Neuronal stem cell (in vitro differentiated cells): Measurements from ENCODE around the gene XPOT.

Experiments used
- DNase-seq: peaks from one replicate; pipeline ENCODE4 v3.0.0-alpha.2; 2013; ENCODE audit warnings: low spot score
- H2AFZ ChIP-seq: one replicate; pipeline ENCODE4 v1.6.1; 2013; ENCODE audit warnings: mild to moderate bottlenecking, low read length, inconsistent platforms
- H2AK5ac ChIP-seq: 2 replicates; pipeline ENCODE4 v1.6.1; 2013; ENCODE audit warnings: low read depth, mild to moderate bottlenecking, inconsistent platforms, low read length, moderate library complexity, mixed read lengths
- H2BK120ac ChIP-seq: 2 replicates; pipeline ENCODE4 v1.6.1; 2013; ENCODE audit warnings: low read depth, mild to moderate bottlenecking, inconsistent platforms, low read length, moderate library complexity, mixed read lengths
- H2BK12ac ChIP-seq: one replicate; pipeline ENCODE4 v1.6.1; 2013; ENCODE audit warnings: low read length, inconsistent platforms
- H2BK15ac ChIP-seq: 2 replicates; pipeline ENCODE4 v1.6.1; 2013; ENCODE audit warnings: mild to moderate bottlenecking, low read length, inconsistent platforms, mixed read lengths
- H2BK5ac ChIP-seq: one replicate; pipeline ENCODE4 v1.6.1; 2013; ENCODE audit warnings: inconsistent platforms, mild to moderate bottlenecking, low read length, moderate library complexity
- H3K14ac ChIP-seq: one replicate; pipeline ENCODE4 v1.6.1; 2013; ENCODE audit warnings: low read length, inconsistent platforms
- H3K18ac ChIP-seq: 2 replicates; pipeline ENCODE4 v1.6.1; 2013; ENCODE audit warnings: low read length, inconsistent platforms
- H3K23ac ChIP-seq: 2 replicates; pipeline ENCODE4 v1.6.1; 2013; ENCODE audit warnings: low read depth, mild to moderate bottlenecking, mixed read lengths, low read length, inconsistent platforms; ENCODE audit not compliant: poor library complexity
- H3K27ac ChIP-seq: replicated peaks from 3 replicates; pipeline ENCODE4 v1.5.1; 2013; ENCODE audit warnings: low read length, inconsistent platforms
- H3K27me3 ChIP-seq, 3 experiments: 2 replicates each; pipeline ENCODE4 v1.6.1; 2013; ENCODE audit warnings: low read length in 3 of 3, mild to moderate bottlenecking in 2 of 3, inconsistent platforms in 1 of 3, low read depth in 1 of 3, mixed read lengths in 1 of 3, moderate library complexity in 1 of 3; ENCODE audit not compliant: control insufficient read depth in 3 of 3, insufficient read depth in 3 of 3
- H3K36me3 ChIP-seq, 2 donors: replicated peaks in 1 of 2; 2 replicates each; pipeline ENCODE4 v1.6.1; 2013; ENCODE audit warnings: low read length in 2 of 2; ENCODE audit not compliant: control insufficient read depth in 2 of 2, insufficient read depth in 2 of 2
- H3K4ac ChIP-seq: 2 replicates; pipeline ENCODE4 v1.6.1; 2013; ENCODE audit warnings: inconsistent platforms, mild to moderate bottlenecking, low read length, moderate library complexity
- H3K4me1 ChIP-seq, 2 donors: 1 replicate in 1 of 2; 2 replicates in 1 of 2; pipeline ENCODE4 v1.6.1; 2013; ENCODE audit warnings: low read length in 2 of 2, low read depth in 1 of 2; ENCODE audit not compliant: control insufficient read depth in 2 of 2, insufficient read depth in 1 of 2
- H3K4me2 ChIP-seq: one replicate; pipeline ENCODE4 v1.6.1; 2013; ENCODE audit warnings: mild to moderate bottlenecking, low read length, inconsistent platforms; ENCODE audit not compliant: insufficient read depth, poor library complexity, severe bottlenecking
- H3K4me3 ChIP-seq, 2 donors: 2 replicates each; pipeline ENCODE4 v1.5.1; 2013; ENCODE audit warnings: low read length in 2 of 2, mild to moderate bottlenecking in 2 of 2, inconsistent platforms in 1 of 2, moderate library complexity in 1 of 2
- H3K79me1 ChIP-seq: one replicate; pipeline ENCODE4 v1.6.1; 2013; ENCODE audit warnings: low read depth, mild to moderate bottlenecking, inconsistent platforms, low read length, moderate library complexity
- H3K9ac ChIP-seq: one replicate; pipeline ENCODE4 v1.6.1; 2013; ENCODE audit warnings: mild to moderate bottlenecking, low read depth, low read length, inconsistent platforms; ENCODE audit not compliant: poor library complexity
- H3K9me3 ChIP-seq, 2 donors: replicated peaks in 1 of 2; 2 replicates each; pipeline versions ENCODE3 to v1.6.1; 2013; ENCODE audit warnings: low read length in 2 of 2, mild to moderate bottlenecking in 2 of 2, inconsistent platforms in 1 of 2, low read depth in 1 of 2, mixed read lengths in 1 of 2, moderate library complexity in 1 of 2; ENCODE audit not compliant: control insufficient read depth in 2 of 2, insufficient read depth in 1 of 2
- H4K8ac ChIP-seq: one replicate; pipeline ENCODE4 v1.6.1; 2013; ENCODE audit warnings: low read depth, mild to moderate bottlenecking, inconsistent platforms, low read length, moderate library complexity
- H4K91ac ChIP-seq: one replicate; pipeline ENCODE4 v1.6.1; 2013; ENCODE audit warnings: low read length, low read depth, mild to moderate bottlenecking, inconsistent platforms; ENCODE audit not compliant: poor library complexity
- WGBS, 2 donors: extraction: QIAGEN DNeasy Blood & Tissue Kit; methylation state at CpG; one replicate each; pipeline ENCODE4 v1.1.7; 2013; ENCODE audit warnings: missing lambda C conversion rate in 2 of 2, mixed read lengths in 1 of 2; ENCODE audit not compliant: insufficient read length in 2 of 2, insufficient replicate concordance in 1 of 2; ENCODE audit errors: extremely low coverage in 2 of 2; 5-methylcytosine and 5-hydroxymethylcytosine counted together

XPOT gene

GRCh38 chr12:64451687-64452558 lies 47.7 kb downstream of the XPOT start, which contains the start of gene TBK1:
TBK1 (plus strand) TSS chr12:64452120; CDS start chr12:64455871, 3,751 bp downstream.
- peak within 1 kb of the TSS; percentile 89 for H3K4me2 ChIP-seq
- H3K9ac ChIP-seq = peak within 1 kb of the TSS; percentile 97
- peak within 1 kb of the TSS; percentile 96 for H2BK120ac ChIP-seq
- H3K14ac ChIP-seq = peak within 1 kb of the TSS; percentile 75
- peak within 1 kb of the TSS; percentile 95 for H2BK5ac ChIP-seq
- peak within 1 kb of the TSS; percentile 81 for H2BK15ac ChIP-seq
- peak within 1 kb of the TSS; percentile 98 for H3K4ac ChIP-seq
- peak within 1 kb of the TSS; percentile 98 for H3K18ac ChIP-seq
- H3K4me1 ChIP-seq = peaks cover 2 to 3% of the 10 kb centered on the region in 2 donors
- H4K8ac ChIP-seq = peak within 1 kb of the TSS; percentile 92
- H2BK12ac ChIP-seq = peak within 1 kb of the TSS; percentile 58
- H2AK5ac ChIP-seq = peak within 1 kb of the TSS; percentile 81
- no peaks in the 10 kb centered on the region for H3K27me3 ChIP-seq
- H4K91ac ChIP-seq = peak within 1 kb of the TSS; percentile 85
- peak within 1 kb of the TSS; percentile 95 for H3K23ac ChIP-seq
- no peaks in the 10 kb centered on the region for H3K9me3 ChIP-seq
- H3K79me1 ChIP-seq = peaks cover 2% of the 10 kb centered on the region
- DNase-seq = peak; percentile 89
- peak within 1 kb of the TSS; percentile 83 to 93 for H3K4me3 ChIP-seq
- peaks cover 2 to 40% of the 10 kb centered on the region in 2 donors for H3K36me3 ChIP-seq
- H2AFZ ChIP-seq = peak within 1 kb of the TSS; percentile 96
- peak within 1 kb of the TSS; percentile 99 for H3K27ac ChIP-seq
- no CpG with 5 or more reads among the region's 94 CpGs for WGBS, 2 donors

- Histone ChIP-seq H3K23ac (peak overlapping the region; percentile 95), H2BK120ac (no peak overlapping the region), H3K36me3 (peaks cover 0 to 40% of the 10 kb centered on the region in 2 donors), H3K14ac (peak overlapping the region; percentile 75), H2BK15ac (peak overlapping the region; percentile 81), H2AK5ac (no peak overlapping the region), H2BK5ac (peak overlapping the region; percentile 95), H3K9me3 (no peaks in the 10 kb centered on the region), H2AFZ (peak overlapping the region; percentile 96), H3K4me1 (peaks cover 2 to 3% of the 10 kb centered on the region in 2 donors), H3K9ac (peak overlapping the region; percentile 97), H3K18ac (peak overlapping the region; percentile 94), H3K27me3 (no peaks in the 10 kb centered on the region), H3K27ac (peak overlapping the region; percentile 99), H4K91ac (no peak overlapping the region), H3K4me2 (peak overlapping the region; percentile 42), H4K8ac (no peak overlapping the region), H2BK12ac (no peak overlapping the region), H3K79me1 (peaks cover 2% of the 10 kb centered on the region), H3K4ac (no peak overlapping the region), H3K4me3 (peak overlapping the region; percentile 83 to 93)
- no CpG with 5 or more reads among the region's 16 CpGs for WGBS, 2 donors
- DNase-seq = no peak
These were observed 48.6 kb downstream of the XPOT start for GRCh38 chr12:64452559-64453329.

GRCh38 chr12:64455506-64455905 lies 51.3 kb downstream of the XPOT start:
- peaks cover 0 to 40% of the 10 kb centered on the region in 2 donors for H3K36me3 ChIP-seq
- no peak overlapping the region for H2BK5ac ChIP-seq
- H3K4me3 ChIP-seq = no peak overlapping the region
- no peak overlapping the region for H2BK120ac ChIP-seq
- no peak overlapping the region for H3K4ac ChIP-seq
- no peak overlapping the region for H3K27ac ChIP-seq
- H2AK5ac ChIP-seq = no peak overlapping the region
- H3K4me1 ChIP-seq = peaks cover 2 to 3% of the 10 kb centered on the region in 2 donors
- H3K4me2 ChIP-seq = no peak overlapping the region
- H2BK12ac ChIP-seq = no peak overlapping the region
- peaks cover 2% of the 10 kb centered on the region for H3K79me1 ChIP-seq
- no peak overlapping the region for H4K8ac ChIP-seq
- WGBS, 2 donors = no CpG with 5 or more reads among the region's 1 CpG
- no peak overlapping the region for H2BK15ac ChIP-seq
- no peaks in the 10 kb centered on the region for H3K27me3 ChIP-seq
- H3K9me3 ChIP-seq = no peaks in the 10 kb centered on the region
- no peak overlapping the region for H3K18ac ChIP-seq
- no peak overlapping the region for H3K14ac ChIP-seq
- H2AFZ ChIP-seq = no peak overlapping the region
- no peak overlapping the region for H3K9ac ChIP-seq
- DNase-seq = no peak
- no peak overlapping the region for H3K23ac ChIP-seq
- no peak overlapping the region for H4K91ac ChIP-seq

- Histone ChIP-seq H3K4ac (no peak overlapping the region), H3K27ac (no peak overlapping the region), H3K4me1 (peaks cover 2 to 3% of the 10 kb centered on the region in 2 donors), H3K14ac (no peak overlapping the region), H3K4me3 (no peak overlapping the region), H3K9ac (no peak overlapping the region), H2AFZ (no peak overlapping the region), H3K9me3 (no peaks in the 10 kb centered on the region), H3K23ac (no peak overlapping the region), H2BK15ac (no peak overlapping the region), H3K79me1 (peaks cover 2% of the 10 kb centered on the region), H2BK12ac (no peak overlapping the region), H2AK5ac (no peak overlapping the region), H3K27me3 (no peaks in the 10 kb centered on the region), H3K4me2 (no peak overlapping the region), H3K18ac (no peak overlapping the region), H2BK120ac (no peak overlapping the region), H4K91ac (no peak overlapping the region), H4K8ac (no peak overlapping the region), H3K36me3 (peaks cover 0 to 44% of the 10 kb centered on the region in 2 donors), H2BK5ac (no peak overlapping the region)
- no peak for DNase-seq
These were observed 51.9 kb downstream of the XPOT start for GRCh38 chr12:64456119-64456518.
